ENCODE results near the gene SERPING1.

SERPING1 gene

GRCh38 chr11:57620467-57620866 lies 23.0 kb downstream of the SERPING1 start:
- no peak for DNase-seq (ENCODE audit: low read depth)
- no peak for TF ChIP-seq CTCF (IDR thresholded peaks at IDR 0.05; ENCODE audit: low read length, missing control alignments)
- no peak overlapping the region for H3K4me3 ChIP-seq (replicated peaks; ENCODE audit: low read depth, low read length)

DNA sequence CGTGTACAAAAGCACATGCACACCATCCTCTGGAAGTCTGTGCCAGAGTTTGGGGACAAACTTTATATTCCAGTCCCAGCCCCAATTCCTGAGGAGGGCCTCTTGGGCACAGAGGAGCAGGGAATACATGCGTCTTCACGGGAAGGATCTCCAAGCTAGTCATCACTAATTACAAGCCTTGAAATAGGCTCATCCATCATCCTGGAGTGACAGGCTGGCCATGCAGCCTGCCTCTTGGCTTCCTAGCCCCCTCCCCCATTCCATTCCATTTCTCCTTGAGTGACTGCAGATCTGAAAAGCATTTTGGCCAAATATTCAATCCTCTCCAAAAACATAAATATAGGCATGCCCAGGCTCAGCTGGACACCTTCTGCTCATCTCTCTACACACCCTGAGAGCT lies 24.8 kb downstream of the SERPING1 start:
- H3K4me3 ChIP-seq (replicated peaks; ENCODE audit: low read depth, low read length) = no peak overlapping the region
- no peak for DNase-seq (ENCODE audit: low read depth)
- no peak for TF ChIP-seq CTCF (IDR thresholded peaks at IDR 0.05; ENCODE audit: low read length, missing control alignments)

DNA sequence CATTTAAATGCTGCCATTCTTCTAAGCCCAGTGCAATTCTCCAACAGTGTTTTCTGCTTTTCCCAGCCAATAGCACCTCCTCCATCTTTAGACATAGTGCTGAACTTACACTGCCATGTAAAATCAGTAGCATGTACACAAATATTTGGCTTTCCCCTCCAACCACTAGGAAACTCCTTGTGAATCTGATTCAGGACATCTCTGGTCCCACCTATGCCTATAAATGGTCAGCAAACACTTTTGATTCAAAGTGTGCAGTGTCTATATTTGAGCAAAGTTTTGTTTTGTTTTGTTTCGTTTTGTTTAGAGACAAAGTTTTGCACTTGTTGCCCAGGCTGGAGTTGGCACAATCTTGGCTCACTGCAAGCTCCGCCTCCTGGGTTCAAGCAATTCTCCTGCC lies 27.4 kb downstream of the SERPING1 start:
- TF ChIP-seq CTCF (IDR thresholded peaks at IDR 0.05; ENCODE audit: low read length, missing control alignments) = no peak
- no peak overlapping the region for H3K4me3 ChIP-seq (replicated peaks; ENCODE audit: low read depth, low read length)
- no peak for DNase-seq (ENCODE audit: low read depth)

DNA sequence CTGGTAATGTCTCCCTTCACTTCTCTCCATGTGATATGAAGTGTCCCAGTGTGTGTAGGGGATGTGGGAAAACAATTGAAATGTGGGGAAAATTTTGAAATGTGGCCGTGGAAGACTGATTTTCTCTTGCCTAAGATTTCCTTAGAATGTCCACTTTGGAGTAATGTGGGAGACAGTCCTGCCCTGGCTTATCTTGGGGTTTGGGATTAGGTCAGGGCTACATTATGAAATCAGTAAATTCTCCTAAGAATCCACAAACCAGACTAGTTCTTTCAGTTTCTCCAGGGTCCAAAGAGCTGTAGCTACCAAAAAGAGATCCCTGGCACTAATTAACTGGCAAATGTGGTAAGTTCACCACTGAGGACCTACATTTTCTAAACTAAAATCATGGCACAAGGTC lies 29.4 kb downstream of the SERPING1 start:
- no peak overlapping the region for H3K4me3 ChIP-seq (replicated peaks; ENCODE audit: low read depth, low read length)
- no peak for TF ChIP-seq CTCF (IDR thresholded peaks at IDR 0.05; ENCODE audit: low read length, missing control alignments)
- DNase-seq (ENCODE audit: low read depth) = no peak

DNA sequence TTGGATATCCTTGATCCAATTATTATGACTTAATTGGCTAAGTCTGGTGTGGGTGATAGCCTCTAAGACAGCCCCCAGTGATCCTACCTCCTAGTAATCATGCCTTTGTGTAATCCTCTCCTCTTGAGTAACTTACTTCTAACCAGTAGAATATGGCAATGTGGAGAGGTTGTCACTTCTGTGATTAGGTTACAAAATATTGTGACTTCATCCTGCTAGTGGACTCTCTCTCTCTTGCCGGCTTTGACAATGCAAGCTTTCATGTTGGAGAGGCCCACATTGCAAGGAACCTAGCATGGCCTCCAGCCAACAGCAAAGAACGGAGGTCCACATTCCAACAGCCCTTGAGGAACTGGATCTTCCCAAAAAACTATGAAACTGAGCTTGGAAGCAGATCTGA lies 32.7 kb downstream of the SERPING1 start:
- no peak for TF ChIP-seq CTCF (IDR thresholded peaks at IDR 0.05; ENCODE audit: low read length, missing control alignments)
- no peak overlapping the region for H3K4me3 ChIP-seq (replicated peaks; ENCODE audit: low read depth, low read length)
- no peak for DNase-seq (ENCODE audit: low read depth)

GRCh38 chr11:57632116-57632515 lies 34.6 kb downstream of the SERPING1 start:
- H3K4me3 ChIP-seq (replicated peaks; ENCODE audit: low read depth, low read length) = no peak overlapping the region
- no peak for TF ChIP-seq CTCF (IDR thresholded peaks at IDR 0.05; ENCODE audit: low read length, missing control alignments)
- no peak for DNase-seq (ENCODE audit: low read depth)

DNA sequence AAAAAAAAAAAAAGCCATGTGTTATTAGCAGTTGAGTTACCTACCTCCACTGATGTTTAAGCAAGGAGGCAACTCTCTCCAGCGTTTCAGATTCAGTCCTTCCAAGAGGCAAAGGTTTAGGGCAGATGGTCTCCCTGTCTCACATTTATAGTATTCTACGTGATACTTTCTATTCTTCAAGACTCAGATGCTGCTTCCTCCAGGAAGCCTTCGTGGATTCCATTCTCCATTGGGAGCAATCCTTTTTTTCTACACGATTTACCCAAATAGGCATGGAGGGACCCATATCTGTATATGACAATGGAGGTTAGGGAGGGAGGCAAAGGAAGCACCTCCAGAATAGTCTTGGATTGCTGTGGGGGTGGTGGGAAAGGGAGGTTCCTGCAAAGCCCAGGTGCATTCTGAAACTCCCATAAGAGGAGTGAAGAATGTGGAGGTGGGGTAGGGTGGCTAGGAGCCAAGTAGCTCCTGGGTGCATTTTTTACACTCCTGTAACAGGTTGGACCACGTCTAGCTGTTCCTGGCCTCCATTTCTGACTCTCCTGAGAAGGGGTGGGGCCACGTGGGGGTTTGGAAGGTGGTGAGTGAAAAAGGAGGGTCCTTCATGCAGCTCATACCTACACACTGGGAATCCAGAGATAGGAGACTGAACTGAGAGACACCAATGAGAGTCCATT lies 36.0 kb downstream of the SERPING1 start:
- TF ChIP-seq CTCF (IDR thresholded peaks at IDR 0.05; ENCODE audit: low read length, missing control alignments) = no peak

More for the DNA sequence above, 36.0 kb downstream of the SERPING1 start:
- no peak for DNase-seq (ENCODE audit: low read depth)
- no peak overlapping the region for H3K4me3 ChIP-seq (replicated peaks; ENCODE audit: low read depth, low read length)
